Measurements from ENCODE around the gene GARIN5A. TPM values are rescaled to one million over a fixed set of nuclear protein-coding genes. Genes with fewer than 3 reads are reported as not detected.
"Not testable (repeated sequence)": the region's sequence is repeated elsewhere in the genome, so short reads cannot be mapped to it uniquely, and the experiment has no call there.

GARIN5A gene
- total RNA-seq, 3 donors from 2014 or later: 0.26 to 0.84 (median 0.66) TPM

GRCh38 chr19:50485284-50485955 is 8.8 kb upstream of the GARIN5A start:
- Mint-ChIP-seq H3K27me3 (ENCODE audit: low read depth) (no peaks in the 10 kb centered on the region), H3K36me3 (ENCODE audit: insufficient read depth) (peaks cover 16% of the 10 kb centered on the region), H3K4me3 (no peak overlapping the region), H3K4me1 (ENCODE audit: low read depth) (peaks cover 2% of the 10 kb centered on the region), H3K9me3 (no peaks in the 10 kb centered on the region)
- ATAC-seq: no peak
- DNase-seq: no peak

GRCh38 chr19:50482916-50483315 is 6.3 kb upstream of the GARIN5A start:
- Mint-ChIP-seq H3K4me1 (ENCODE audit: low read depth) (peaks cover 8% of the 10 kb centered on the region), H3K4me3 (no peak overlapping the region), H3K9me3 (no peaks in the 10 kb centered on the region), H3K36me3 (ENCODE audit: insufficient read depth) (peaks cover 19% of the 10 kb centered on the region), H3K27me3 (ENCODE audit: low read depth) (no peaks in the 10 kb centered on the region)
- ATAC-seq (no peak), DNase-seq (no peak)

- Mint-ChIP-seq H3K4me1 (ENCODE audit: low read depth) (peaks cover 12% of the 10 kb centered on the region), H3K27me3 (ENCODE audit: low read depth) (no peaks in the 10 kb centered on the region), H3K9me3 (no peaks in the 10 kb centered on the region), H3K4me3 (no peak overlapping the region), H3K36me3 (ENCODE audit: insufficient read depth) (peaks cover 21% of the 10 kb centered on the region)
- DNase-seq (no peak), ATAC-seq (no peak)
Measured at GRCh38 chr19:50482271-50482855, 5.7 kb upstream of the GARIN5A start.

GRCh38 chr19:50481351-50482149 is 4.9 kb upstream of the GARIN5A start:
- Mint-ChIP-seq H3K4me1 (ENCODE audit: low read depth) (peaks cover 18% of the 10 kb centered on the region), H3K4me3 (no peak overlapping the region), H3K9me3 (no peaks in the 10 kb centered on the region), H3K36me3 (ENCODE audit: insufficient read depth) (peaks cover 19% of the 10 kb centered on the region), H3K27me3 (ENCODE audit: low read depth) (no peaks in the 10 kb centered on the region)
- ATAC-seq: no peak
- DNase-seq: no peak

- DNase-seq: no peak
- peaks cover 19% of the 10 kb centered on the region for H3K4me1 Mint-ChIP-seq (ENCODE audit: low read depth)
- H3K9me3 Mint-ChIP-seq: no peaks in the 10 kb centered on the region
- peaks cover 19% of the 10 kb centered on the region for H3K36me3 Mint-ChIP-seq (ENCODE audit: insufficient read depth)
- H3K4me3 Mint-ChIP-seq: no peak overlapping the region
- no peak for ATAC-seq
- no peaks in the 10 kb centered on the region for H3K27me3 Mint-ChIP-seq (ENCODE audit: low read depth)
Measured at GRCh38 chr19:50480281-50481111, 3.8 kb upstream of the GARIN5A start.

- DNase-seq (no peak), ATAC-seq (no peak)
- Mint-ChIP-seq H3K27me3 (ENCODE audit: low read depth) (no peaks in the 10 kb centered on the region), H3K4me1 (ENCODE audit: low read depth) (peaks cover 19% of the 10 kb centered on the region), H3K9me3 (no peaks in the 10 kb centered on the region), H3K4me3 (no peak overlapping the region), H3K36me3 (ENCODE audit: insufficient read depth) (peaks cover 15% of the 10 kb centered on the region)
Measured at GRCh38 chr19:50479761-50480251, 3.2 kb upstream of the GARIN5A start.

- Mint-ChIP-seq H3K36me3 (ENCODE audit: insufficient read depth) (peaks cover 12% of the 10 kb centered on the region), H3K4me1 (ENCODE audit: low read depth) (peaks cover 19% of the 10 kb centered on the region), H3K27me3 (ENCODE audit: low read depth) (no peaks in the 10 kb centered on the region), H3K9me3 (no peaks in the 10 kb centered on the region), H3K4me3 (peak overlapping the region; percentile 43)
- ATAC-seq (no peak), DNase-seq (no peak)
Measured at GRCh38 chr19:50478901-50479715, 2.5 kb upstream of the GARIN5A start.

GRCh38 chr19:50477751-50478515 is 1.3 kb upstream of the GARIN5A start:
- Mint-ChIP-seq H3K9me3 (no peaks in the 10 kb centered on the region), H3K27me3 (ENCODE audit: low read depth) (no peaks in the 10 kb centered on the region), H3K36me3 (ENCODE audit: insufficient read depth) (peaks cover 6% of the 10 kb centered on the region), H3K4me3 (peak overlapping the region; percentile 93), H3K4me1 (ENCODE audit: low read depth) (peaks cover 19% of the 10 kb centered on the region)
- no peak for ATAC-seq
- DNase-seq: no peak

- peak overlapping the region; percentile 93 for H3K4me3 Mint-ChIP-seq
- peaks cover 6% of the 10 kb centered on the region for H3K36me3 Mint-ChIP-seq (ENCODE audit: insufficient read depth)
- ATAC-seq (no peak), DNase-seq (no peak)
- H3K9me3 Mint-ChIP-seq: no peaks in the 10 kb centered on the region
- no peaks in the 10 kb centered on the region for H3K27me3 Mint-ChIP-seq (ENCODE audit: low read depth)
- peaks cover 19% of the 10 kb centered on the region for H3K4me1 Mint-ChIP-seq (ENCODE audit: low read depth)
Measured at GRCh38 chr19:50476907-50477238, 225 bp upstream of the GARIN5A start.

- Mint-ChIP-seq H3K9me3 (no peaks in the 10 kb centered on the region), H3K4me3 (peak overlapping the region; percentile 93), H3K4me1 (ENCODE audit: low read depth) (peaks cover 19% of the 10 kb centered on the region), H3K36me3 (ENCODE audit: insufficient read depth) (peaks cover 6% of the 10 kb centered on the region), H3K27me3 (ENCODE audit: low read depth) (no peaks in the 10 kb centered on the region)
- no peak for ATAC-seq
- no peak for DNase-seq
Measured at GRCh38 chr19:50475736-50476223, 868 bp downstream of the GARIN5A start.

GRCh38 chr19:50475101-50475568 is 1.5 kb downstream of the GARIN5A start:
- no peaks in the 10 kb centered on the region for H3K27me3 Mint-ChIP-seq (ENCODE audit: low read depth)
- H3K36me3 Mint-ChIP-seq (ENCODE audit: insufficient read depth): peaks cover 6% of the 10 kb centered on the region
- DNase-seq: no peak
- H3K9me3 Mint-ChIP-seq: no peaks in the 10 kb centered on the region
- peaks cover 19% of the 10 kb centered on the region for H3K4me1 Mint-ChIP-seq (ENCODE audit: low read depth)
- ATAC-seq: no peak
- peak overlapping the region; percentile 93 for H3K4me3 Mint-ChIP-seq

GRCh38 chr19:50473336-50473735 is 3.3 kb downstream of the GARIN5A start:
- peaks cover 16% of the 10 kb centered on the region for H3K4me1 Mint-ChIP-seq (ENCODE audit: low read depth)
- not testable (repeated sequence) for H3K4me3 Mint-ChIP-seq; ATAC-seq; DNase-seq; H3K27me3 Mint-ChIP-seq (ENCODE audit: low read depth); H3K9me3 Mint-ChIP-seq; H3K36me3 Mint-ChIP-seq (ENCODE audit: insufficient read depth)

- Mint-ChIP-seq H3K9me3 (no peaks in the 10 kb centered on the region), H3K4me3 (no peak overlapping the region), H3K27me3 (ENCODE audit: low read depth) (peaks cover 7% of the 10 kb centered on the region), H3K4me1 (ENCODE audit: low read depth) (no peaks in the 10 kb centered on the region), H3K36me3 (ENCODE audit: insufficient read depth) (no peaks in the 10 kb centered on the region)
- DNase-seq (no peak), ATAC-seq (no peak)
Measured at GRCh38 chr19:50468818-50469217, 7.8 kb downstream of the GARIN5A start.

Data from activated T-cell treated with anti-CD3 and anti-CD28 coated beads, Interleukin-2, amount 50 U/mL, for 4 hours (primary cell).